Iris pigment epithelial cell (primary cell): ENCODE measurements around the gene LUZP1.

Experiments
- DNase-seq: peaks from one replicate; pipeline ENCODE4 v3.0.0-alpha.2; 2011; ENCODE audit warnings: low read depth

The LUZP1 gene

DNA sequence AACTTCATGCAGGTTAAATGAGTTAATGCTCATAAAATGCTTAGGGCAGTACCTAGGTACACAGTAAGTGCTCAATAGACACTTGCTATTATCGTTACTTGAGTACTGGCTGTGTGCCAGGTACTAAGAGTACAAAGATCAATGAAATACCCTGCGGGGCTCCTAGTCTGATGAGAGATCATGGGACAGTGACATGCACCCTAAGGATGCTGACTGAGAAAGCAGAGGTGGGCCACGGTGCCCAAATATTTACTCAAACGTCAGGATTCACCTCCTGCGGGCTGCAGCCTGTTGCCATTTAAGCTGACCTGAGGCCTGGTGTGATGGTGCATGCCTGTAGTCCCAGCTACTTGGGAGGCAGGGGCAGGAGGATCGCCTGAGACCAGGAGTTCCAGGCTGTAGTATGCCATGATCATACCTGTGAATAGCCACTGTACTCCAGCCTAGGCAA, 19.8 kb upstream of the LUZP1 start:
- DNase-seq: no peak

DNA sequence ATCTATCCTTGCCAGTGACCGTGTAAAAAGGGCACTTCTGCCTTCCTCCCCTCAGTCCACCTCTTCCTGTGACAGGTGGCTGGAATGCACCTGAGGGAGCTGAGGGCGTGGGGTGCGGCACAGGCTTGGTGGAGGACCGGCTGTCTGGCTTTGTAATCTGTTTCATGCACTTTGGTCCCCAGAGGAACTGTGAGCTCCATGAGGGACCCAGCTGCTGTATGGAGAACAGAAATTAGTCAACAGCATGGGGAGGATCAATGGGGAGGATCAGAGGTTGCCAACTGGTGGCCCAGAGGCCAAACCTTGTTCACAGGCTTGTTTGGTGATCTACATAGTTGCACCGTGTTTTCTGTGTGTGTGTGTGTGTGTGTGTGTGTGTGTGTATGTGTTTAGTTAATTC, 19.0 kb upstream of the LUZP1 start:
- no peak for DNase-seq

DNA sequence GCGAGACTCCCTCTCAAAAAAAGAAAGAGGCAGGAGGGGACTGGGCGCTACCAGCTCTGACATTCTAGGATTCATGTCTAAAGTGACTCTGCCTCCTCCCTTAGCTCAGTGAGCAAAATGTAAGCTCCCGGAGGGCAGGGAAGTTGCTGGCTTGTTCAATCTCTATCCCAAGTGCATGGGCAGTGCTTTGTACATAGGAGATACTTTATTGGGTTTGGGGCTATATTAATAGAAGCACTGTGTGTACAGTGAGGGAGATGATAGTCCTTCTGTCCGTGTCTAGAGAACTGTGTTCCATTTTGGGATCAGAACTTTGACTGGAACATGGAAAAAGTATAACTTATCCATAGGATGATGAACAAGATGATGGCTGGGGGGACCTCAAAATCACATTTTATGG, 16.7 kb upstream of the LUZP1 start:
- no peak for DNase-seq

DNA sequence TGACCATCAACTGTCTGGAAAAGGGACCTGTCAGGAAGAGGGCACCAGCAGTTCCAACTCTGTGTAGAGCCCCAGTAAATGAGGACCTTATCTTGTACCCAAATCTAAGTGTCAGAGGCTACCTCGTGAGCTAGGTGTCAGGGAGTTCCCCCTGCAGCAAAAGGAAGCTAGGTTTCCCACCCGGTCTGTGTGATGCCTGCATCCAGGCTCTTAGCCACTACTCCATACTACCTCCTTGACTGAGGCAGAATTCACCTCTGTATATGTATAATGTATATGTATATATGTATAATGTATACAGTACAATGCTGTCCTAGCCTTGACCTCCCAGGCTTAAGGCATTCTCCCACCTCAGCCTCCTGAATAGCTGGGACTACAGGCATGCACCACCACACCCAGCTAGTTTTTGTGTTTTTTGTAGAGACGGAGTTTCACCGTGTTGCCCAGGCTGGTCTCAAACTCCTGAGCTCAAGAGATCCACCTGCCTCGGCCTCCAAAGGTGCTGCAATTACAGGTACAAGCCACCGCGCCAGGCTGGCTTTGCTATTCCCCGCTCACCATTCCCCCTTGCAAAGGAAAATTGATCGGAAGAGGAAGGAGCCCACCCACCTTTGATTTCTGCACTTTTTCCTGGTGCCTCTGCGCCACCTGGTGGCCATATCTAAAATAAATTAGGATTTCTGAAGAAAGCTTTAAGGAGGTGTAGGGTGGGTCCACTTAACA, 15.7 kb upstream of the LUZP1 start:
- no peak for DNase-seq

DNA sequence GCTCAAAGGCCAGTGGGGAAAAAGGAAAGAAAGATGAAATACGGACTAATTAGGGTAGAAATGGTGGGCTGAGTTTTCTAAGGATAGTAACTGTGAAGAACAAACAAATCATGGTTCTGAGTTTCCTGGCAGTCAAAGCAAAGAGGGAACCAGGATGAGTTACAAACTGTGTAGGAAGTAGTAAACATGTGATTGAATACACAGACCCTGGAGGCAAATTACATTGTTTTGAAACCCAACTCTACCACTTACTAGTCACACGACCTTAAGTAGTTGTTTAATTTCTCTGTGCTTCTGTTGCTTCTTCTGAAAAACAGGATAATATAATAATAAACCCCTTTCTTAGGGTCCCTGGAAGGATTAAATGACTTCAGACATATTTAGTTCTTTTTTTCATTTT, 11.2 kb upstream of the LUZP1 start:
- DNase-seq: no peak

DNA sequence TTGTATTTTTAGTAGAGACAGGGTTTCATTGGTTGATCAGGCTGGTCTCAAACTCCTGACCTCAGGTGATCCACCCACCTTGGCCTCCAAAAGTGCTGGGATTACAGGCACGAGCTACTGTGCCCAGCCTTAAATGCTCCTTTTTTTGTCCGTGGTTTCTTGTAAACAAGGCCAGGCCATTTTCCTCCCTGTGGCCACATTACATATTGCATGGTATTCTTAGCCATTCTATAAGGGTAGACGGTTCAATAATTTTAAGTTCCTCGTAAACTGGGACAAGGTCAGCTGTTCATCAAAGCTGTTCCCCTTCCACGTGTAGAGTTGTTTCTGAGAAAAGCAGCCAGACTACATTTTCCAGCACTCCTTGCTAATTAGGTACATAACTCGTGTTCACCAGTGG, 10.3 kb upstream of the LUZP1 start:
- DNase-seq: no peak

DNA sequence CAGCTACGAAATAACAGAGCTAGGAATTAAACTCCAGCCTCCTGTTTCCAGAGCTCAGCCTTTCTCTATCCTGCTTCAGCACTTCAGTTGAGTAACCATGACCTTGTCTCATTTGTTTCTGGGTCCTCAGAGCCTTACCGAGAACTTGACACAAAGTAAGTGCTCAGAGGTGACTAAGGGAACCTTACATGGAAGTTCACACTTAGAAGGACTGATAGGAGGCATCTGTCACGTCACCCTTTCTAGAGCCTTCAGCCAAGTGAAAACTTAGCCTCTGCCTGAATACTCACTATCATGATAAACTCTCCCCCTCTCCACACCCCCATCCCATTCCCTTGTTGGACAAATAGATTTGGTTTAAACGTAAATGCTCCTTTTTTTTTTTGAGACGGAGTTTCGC, 9.8 kb upstream of the LUZP1 start:
- no peak for DNase-seq

DNA sequence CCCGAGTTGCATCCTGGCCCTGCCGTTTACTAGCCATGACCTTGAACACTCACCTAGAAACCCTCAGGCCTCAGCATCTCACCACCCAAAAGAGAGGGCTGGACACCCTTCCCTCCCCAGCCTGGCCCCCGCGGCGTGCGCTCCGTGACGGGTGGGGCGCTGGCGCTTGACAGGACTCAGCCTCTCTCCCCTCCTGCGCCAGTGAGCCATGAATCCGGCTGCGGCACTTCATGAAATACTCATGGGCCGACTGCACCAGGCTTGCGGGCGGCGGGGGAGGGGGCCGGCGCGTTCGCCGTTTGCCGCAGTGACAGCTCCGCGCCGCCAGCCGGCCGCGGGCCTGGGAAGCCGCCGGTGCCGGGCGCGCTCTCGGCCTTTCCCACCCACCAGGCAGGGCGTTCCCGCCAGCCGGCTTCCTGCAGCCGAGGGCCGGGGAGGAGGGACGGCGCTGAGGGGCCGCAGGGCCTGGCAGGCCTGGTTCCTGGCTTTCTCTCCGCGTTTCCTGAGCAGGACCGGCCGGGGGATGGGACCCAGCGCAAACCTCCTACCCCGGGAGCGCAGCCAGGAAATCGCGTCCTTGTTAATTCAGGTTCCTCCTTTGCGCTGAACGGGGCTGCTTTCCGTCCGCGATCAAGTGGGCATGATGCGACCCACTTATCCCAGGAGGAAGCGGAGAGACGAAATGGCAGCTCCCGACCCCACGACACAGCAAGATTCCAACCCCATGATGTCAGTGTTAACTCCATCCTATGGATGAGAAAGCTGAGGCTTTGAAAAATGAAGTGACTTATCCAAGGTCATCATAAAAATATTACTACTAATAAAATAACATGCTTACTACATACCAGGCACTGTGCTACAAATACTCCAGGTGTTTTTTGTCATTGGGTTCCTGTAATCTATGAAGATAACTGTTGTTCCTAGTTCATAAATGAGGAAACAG, 9.1 kb upstream of the LUZP1 start:
- peak; percentile 85 for DNase-seq

DNA sequence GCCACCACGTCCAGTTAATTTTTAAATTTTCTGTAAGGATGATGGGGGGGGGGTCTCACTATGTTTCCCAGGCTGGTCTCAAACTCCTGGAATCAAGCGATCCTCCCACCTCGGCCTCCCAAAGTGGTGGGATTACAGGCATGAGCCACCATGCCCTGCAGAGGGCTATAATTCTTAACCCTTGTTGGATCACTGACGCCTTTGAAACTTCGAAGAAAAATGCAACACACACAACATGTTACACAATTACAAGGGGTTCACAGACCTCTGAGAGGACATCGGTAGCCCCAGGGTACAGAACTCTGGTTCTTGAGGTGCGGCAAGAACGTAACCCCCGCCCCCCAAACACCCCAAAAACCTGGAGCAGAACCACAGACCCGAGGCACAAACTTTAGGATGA, 8.4 kb upstream of the LUZP1 start:
- DNase-seq: no peak

DNA sequence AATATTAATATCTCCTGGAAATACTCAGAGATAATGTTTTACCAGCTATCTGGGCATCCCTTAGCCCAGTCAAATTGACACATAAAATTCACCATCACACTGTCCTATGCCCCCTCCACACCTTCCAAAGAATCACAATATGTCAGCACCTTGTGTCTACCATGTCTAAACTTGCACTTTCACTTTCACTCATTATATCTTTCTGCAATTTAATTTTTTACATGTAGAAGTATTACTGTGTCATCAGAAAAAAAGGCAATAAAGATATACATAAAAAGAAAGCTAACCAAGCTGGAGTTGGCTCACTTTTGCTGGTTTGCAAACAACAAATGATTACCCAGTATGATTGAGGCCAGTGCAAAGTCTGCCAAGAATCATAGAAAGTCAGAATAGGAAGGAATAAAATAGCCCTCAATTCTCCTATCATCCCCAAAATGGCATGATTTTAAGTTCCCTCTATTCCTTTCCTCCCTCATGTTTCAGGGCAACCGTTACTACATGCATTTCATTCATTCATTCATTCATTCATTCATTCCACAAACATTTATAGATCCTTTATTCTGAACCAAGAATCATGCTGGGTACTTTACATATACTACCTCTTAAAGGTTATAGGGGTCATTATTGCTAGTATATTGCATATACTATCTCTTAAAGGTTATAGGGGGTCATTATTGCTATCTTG, 5.9 kb upstream of the LUZP1 start:
- DNase-seq: no peak

DNA sequence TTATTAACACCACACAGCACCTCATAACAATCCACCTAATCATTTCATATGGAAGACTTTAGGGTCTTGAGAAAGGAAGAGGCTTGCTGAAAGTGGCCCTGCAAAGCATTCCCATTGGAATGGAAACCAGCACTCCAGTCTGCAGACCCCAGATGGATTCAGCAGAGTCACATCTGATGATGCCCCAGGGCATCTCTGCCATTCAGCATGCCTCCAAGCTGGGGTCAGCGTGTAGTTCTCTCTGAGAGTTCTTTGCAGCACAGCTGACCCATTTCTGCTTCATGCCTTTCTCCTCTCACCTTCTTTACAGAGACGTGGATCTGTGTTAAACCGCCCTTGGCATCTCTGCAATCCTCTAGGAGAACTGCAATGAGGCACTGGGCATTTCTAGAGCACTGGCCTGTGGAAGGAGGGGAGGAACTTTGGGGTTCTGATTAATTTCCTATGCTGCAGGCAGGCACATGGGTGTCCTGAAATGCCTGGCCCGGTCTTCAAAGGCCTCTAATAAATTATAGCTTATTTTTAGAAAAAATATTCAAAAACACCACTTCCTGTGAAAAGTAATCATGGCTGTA, 2.6 kb upstream of the LUZP1 start:
- DNase-seq: no peak

DNA sequence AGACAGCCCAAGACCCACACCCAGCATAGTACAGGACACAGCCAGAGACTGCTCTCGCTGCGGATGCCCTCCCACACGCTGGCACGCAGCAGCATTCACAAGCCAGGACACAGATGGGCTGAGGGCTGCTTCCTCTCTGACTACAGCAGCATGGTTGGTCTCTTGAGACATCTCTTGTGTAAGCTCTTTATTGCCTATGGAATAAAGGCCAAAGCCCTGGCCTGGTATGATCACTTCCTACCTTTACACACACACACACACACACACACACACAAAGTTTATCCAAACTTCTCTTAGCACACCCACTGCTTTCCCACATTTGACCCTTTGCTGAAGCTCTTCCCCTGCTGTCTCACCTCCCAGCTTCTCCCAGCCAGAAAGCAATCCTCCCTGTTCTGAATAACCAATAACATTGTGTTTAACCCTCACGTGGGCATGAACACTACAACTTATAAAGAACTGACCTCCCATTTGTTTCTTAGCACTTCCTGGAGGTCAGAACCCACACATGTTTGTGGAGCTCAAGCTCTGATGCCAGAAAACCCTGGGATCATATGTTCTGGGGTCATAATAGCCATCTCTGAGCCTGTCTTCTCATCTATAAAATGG, 1.2 kb upstream of the LUZP1 start:
- peak; percentile 65 for DNase-seq

DNA sequence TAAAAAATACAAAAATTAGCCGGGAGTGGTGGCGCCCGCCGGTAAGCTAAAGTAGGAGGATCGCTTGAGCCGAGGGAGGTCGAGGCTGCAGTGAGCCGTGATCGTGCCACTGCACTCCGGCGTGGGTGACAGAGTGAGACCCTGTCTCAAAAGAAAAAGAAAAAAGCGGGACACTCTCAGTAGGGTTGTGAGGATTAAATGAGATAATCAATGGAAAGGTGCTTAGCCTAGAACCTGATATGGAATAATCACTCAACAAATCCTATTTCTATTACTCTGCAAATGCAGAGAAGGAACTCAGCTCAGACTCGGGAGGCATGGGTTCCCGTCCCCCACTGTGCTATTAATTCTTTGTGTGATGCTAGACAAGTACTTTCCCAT, 529 bp upstream of the LUZP1 start:
- no peak for DNase-seq

DNA sequence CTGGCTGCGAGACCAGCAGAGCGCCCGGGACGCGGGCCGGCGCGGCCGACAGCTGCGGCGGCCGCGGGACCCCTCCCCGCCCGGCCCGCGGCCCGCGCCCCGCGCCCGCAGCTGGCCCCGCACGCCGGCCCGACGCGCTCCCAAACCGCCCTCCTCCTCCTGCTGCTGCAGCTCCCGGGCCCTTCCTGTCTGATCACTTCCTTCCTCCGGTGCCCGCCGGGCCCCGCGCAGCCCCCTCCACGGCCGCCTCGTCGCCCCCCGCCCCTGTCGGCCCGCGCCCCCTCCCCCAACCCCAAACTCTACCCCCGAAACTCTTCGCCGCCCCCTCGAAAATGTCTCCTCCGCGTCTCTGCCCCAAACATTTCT, 594 bp downstream of the LUZP1 start:
- no peak for DNase-seq

DNA sequence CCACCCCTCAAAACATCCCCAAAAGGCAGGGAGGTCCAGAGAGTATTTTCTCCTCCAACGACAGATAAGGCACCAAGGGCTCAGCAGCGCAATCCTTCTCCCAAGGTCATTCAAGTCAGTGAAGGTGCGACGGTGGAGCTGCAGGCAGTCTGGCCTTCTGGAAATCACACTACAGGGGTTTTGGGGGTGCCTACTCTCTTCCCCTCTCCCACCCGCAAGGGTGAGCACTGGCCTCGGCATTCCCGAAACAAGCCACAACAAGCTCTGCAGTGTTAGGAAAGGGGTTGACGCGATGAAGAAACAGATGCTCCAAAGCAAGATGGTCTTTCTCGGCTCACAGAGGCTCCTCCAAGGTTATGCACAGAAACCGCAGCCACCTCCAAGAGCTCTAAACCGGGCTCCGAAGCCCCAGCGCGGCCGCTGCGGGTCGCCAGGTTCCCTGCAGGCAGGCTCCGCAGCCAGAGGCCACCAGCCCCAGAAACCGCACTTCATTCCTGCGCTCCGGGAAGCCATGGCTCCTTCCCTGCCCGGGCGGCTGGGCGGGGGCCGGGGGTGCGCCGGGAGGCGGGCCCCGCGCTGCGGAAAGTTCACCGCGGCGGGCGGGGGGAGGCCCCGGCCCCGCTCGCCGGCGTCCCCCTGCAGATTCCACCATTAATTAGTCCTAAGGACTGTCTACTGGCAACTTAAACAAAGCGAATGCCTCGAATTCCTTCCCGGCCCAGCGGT, 1.1 kb downstream of the LUZP1 start:
- peak; percentile 72 for DNase-seq

DNA sequence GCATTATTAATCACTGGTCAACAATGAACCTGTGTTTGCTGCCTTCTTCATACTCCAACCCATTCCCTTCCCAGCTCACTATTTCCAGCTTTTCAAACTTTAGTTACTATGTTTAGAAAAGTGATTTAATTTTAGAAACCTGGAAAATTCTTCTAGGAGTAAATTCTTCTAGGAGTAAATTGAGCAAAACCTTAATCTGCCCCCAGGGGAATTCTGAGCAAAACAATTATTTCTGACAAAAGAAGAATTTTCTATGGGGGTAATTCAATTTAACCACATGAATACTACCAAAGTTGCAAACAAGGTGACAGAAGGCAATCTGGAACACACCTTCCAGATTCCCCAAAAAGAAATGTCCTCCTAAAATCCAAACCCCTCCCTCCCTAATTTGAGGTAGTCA, 1.8 kb downstream of the LUZP1 start:
- no peak for DNase-seq

DNA sequence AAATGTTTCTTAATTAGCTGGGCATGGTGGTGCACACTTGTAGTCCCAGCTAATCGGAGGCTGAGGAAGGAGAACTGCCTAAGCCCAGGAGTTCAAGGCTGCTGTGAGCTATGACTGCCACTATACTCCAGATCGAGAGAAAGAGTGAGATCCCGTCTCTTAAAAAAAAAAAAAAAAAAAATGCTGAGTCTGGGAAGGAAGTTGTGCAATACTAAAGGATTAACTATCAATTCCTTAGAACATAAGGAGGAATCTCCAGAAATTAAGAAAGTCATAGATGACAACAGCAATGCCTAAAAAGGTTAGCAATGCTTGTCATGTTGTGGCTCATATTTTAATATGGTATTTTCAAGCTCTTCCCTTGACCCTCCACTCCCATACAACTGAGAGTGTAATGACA, 5.3 kb downstream of the LUZP1 start:
- DNase-seq: peak; percentile 49

DNA sequence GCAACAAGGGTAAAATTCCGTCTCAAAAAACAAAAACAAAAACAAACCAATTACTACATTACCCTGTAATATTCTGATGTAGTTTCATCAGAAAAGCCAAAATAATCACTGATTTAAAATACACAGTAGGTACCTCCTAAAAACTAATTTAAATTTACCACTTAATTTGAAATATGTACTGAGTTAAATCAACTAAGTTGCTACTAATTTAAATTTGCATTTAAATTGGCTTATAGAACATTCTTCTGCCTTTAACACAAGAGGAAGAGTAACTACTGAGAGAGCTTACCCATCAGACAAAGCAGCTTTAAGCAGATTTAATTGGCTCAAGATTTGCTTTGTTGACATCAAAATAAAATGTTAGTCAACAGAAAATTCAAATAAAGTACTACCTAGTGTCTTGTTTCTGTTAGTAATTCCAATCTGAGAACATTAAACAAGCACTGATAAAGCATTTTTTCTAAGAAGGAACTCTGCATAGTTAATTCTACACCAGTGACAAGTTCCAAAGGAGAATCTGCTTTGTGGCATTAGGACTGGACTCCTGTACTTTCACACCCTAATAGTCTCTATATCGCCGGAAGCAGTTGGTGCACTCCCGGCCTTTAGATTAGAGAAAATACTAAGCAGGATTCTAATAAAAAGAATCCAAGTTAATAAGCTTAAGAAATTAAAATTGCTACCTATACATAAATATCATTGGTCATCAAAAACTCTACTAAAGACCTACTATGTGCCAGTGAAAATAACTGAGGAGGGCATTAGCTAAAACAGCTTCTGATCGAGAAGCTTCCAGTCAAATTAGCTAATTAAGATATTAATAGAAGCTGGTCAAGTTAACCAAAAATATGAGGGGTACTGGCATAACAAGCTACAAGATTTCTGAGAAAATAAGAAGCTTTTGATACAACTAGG, 8.4 kb downstream of the LUZP1 start:
- DNase-seq: no peak

DNA sequence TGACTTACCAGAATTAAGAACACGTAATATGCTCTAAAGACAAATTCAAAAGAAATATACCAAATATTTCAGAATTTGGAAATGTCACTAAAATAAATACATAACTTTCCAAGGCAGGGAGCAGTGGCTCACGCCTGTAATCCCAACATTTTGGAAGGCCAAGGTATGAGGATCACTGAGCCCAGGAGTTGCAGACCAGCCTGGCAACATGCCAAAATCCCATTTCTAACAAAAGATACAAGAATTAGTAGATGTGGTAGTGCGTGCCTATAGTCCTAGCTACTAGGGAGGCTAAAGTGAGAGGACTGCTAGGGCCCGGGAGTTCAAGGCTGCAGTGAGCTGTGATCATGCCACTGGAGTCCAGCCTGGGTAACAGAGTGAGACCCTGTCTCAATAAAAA, 11.7 kb downstream of the LUZP1 start:
- DNase-seq: no peak

DNA sequence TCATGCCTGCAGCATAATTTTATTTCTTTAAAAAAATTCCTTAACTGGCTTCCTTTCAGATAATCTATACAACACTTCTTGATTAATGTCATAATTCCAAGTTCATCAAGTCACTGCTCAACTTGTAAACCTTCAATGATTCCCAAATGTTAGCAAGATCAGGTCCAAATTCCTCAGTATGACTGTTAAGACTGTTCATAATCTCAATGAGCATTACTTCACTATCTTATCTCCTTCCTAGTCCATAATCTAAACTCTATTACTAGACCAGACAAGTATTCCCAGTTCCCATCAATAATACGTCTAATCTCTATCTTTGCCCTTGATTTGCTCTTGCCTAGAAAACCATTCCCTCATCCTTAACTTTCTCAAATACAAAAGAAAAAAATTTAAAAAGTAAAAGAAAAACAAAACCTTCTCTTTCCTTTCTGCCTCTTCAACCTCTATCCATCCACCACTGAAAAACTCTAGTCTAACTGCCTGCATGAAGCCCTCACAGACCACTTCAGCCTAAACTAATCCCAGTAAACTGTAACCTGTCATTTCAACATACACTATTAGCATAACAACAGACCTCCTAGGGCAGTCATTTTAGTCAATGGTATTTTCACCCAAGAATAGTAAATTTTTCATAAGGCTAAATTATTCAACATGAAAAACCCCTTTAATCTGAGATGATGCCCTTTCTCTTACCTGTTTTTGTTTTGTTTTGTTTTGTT, 15.5 kb downstream of the LUZP1 start:
- DNase-seq: peak; percentile 20
